Suprapubic skin (tissue), 3 donors: ENCODE measurements around the gene SSX2IP.
A peak's percentile ranks its signal among the peaks of the same experiment; 100 is the strongest.

Experiments
- CTCF ChIP-seq, 2 donors: fragments of 200-600 bp in 1 of 2; fragments of 450-650 bp in 1 of 2; sonication (generic) in 1 of 2; IDR thresholded peaks; one replicate each; pipeline ENCODE4 v1.5.1; 2016 to 2019; ENCODE audit warnings: antibody characterized with exemption in 2 of 2, mild to moderate bottlenecking in 1 of 2, moderate library complexity in 1 of 2
- POLR2A ChIP-seq, 2 donors: fragments of 450-650 bp; IDR thresholded peaks; one replicate each; pipeline ENCODE4 v1.6.1; 2017; ENCODE audit warnings: antibody characterized with exemption in 2 of 2, mild to moderate bottlenecking in 2 of 2, moderate library complexity in 2 of 2

DNA sequence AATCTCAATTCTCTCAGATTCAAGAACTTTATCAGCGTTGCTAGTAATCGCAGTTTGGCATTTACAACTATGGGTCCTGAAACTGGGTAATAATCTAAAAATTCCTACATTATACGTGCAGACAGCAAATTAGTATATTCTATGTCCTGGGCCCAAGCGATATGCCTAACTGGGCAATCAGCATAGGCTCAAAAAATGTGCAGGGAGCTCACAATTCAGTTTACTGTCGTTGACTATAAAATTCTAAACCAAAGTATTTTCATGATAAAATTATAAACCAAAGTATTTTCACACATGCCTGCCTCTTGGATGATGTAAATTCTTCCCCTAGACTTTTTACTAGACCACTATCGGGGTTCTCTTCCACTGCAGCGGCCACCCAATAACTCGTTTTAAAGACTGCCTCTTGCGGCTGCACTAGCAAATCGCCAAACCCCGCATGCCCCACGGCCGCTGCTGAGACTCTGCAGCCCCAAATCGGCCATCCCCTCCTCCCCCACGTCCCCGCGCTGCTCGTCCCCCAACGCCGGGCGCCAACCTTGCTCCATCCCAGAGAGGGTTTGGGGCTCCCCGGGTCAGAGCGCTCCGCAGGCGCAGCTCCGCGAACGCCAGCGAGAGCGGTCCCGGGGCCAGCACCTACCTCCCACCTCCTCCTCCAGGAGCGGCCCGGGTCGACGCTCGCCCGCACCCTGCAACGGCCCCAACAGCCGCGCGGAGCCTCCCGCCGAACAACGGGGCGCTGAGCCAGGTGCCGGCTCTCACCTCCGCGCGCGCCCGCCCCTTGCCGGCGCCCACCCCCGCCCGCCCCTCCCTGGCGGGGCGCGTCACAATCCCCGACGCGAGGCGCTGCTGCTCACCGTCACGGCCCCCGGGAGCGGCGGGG lies 506 bp downstream of the SSX2IP start:
- TF ChIP-seq CTCF (IDR thresholded peaks at IDR 0.05) (peak in 1 of 2 donors; percentile 7), POLR2A (IDR thresholded peaks at IDR 0.05) (no peak)
